Activated CD8-positive, alpha-beta memory T cell treated with anti-CD3 and anti-CD28 coated beads, Interleukin-2, amount 10 ng/mL, durations not matched to agents 7 days and 5 days (primary cell): ENCODE results near the gene NLN. TPM values are rescaled to one million over a fixed set of nuclear protein-coding genes. Genes with fewer than 3 reads are reported as not detected.
A peak's percentile ranks its signal among the peaks of the same experiment; 100 is the strongest.

Source experiments
- ATAC-seq: fragments of 150-1000 bp; cut with Tn5 transposase; one replicate; pipeline ENCODE4 v1.10.0; 2021; ENCODE audit warnings: moderate library complexity
- CTCF ChIA-PET: fragments of 350-600 bp; sonication (Branson Sonifier 250); formaldehyde crosslinking; loops from one replicate; lab custom pipeline; 2021; ENCODE audit warnings: antibody characterized with exemption; lab: Charles Lee
- DNase-seq: peaks from one replicate; pipeline ENCODE4 v3.0.0-alpha.2; 2020
- H3K27ac Mint-ChIP-seq: one replicate; pipeline ENCODE4 v1.8.0; 2021; ENCODE audit warnings: mild to moderate bottlenecking, mixed read lengths
- H3K27me3 Mint-ChIP-seq: one replicate; pipeline ENCODE4 v1.8.0; 2021; ENCODE audit warnings: mixed read lengths
- H3K36me3 Mint-ChIP-seq: one replicate; pipeline ENCODE4 v1.8.0; 2021; ENCODE audit warnings: mild to moderate bottlenecking, mixed read lengths
- H3K4me1 Mint-ChIP-seq: one replicate; pipeline ENCODE4 v1.8.0; 2021; ENCODE audit warnings: mixed read lengths
- H3K4me3 Mint-ChIP-seq: one replicate; pipeline ENCODE4 v1.8.0; 2021; ENCODE audit warnings: mild to moderate bottlenecking, moderate library complexity, mixed read lengths
- H3K9me3 Mint-ChIP-seq: one replicate; pipeline ENCODE4 v1.8.0; 2022; ENCODE audit warnings: low read depth, mixed read lengths
- total RNA-seq, 2 experiments: library from RNA; stranded (reverse); gene quantifications; one replicate each; pipeline ENCODE4 v1.2.3, GENCODE V29; 2021

Gene NLN
- total RNA-seq, 2 experiments from 2014 or later, result 15.8 to 19.6 TPM

DNA sequence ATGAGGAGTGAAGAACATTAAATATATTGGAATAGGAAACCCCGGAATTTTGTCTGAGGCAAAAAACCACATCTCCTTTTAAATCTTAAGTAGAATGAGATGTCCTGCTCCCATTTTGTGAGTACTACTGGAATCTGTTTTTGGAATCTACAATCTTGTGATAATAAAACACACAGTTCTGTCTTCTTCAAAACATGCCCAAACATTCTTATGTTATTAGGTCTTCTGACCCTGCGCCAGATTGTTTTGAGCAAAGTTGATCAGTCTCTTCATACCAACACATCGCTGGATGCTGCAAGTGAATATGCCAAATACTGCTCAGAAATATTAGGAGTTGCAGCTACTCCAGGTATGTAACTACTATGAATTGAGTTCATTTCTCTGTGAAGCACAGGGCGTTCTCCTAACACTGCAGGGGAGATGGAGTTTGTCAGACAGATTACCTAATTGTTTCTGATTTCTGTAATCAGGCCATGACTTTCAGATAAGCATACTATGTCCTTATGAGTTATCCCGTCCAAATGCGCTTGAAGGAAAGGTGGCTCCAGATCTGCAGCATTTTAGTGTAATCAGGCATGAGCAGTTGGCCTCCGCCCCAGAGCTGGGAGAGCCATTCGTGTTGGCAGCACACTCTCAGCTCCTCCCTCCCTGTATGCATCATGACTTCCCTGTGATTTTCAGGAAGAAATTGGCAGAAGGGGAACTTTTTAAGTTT is 88.0 kb downstream of the NLN start:
- ATAC-seq, result no peak
- H3K4me1 Mint-ChIP-seq, result peaks cover 8% of the 10 kb centered on the region
- no peaks in the 10 kb centered on the region for H3K9me3 Mint-ChIP-seq
- H3K4me3 Mint-ChIP-seq, result no peak overlapping the region
- H3K36me3 Mint-ChIP-seq, result peaks cover 48% of the 10 kb centered on the region
- CTCF ChIA-PET, result no interaction called here
- no peaks in the 10 kb centered on the region for H3K27me3 Mint-ChIP-seq
- no peak for DNase-seq
- no peak overlapping the region for H3K27ac Mint-ChIP-seq

DNA sequence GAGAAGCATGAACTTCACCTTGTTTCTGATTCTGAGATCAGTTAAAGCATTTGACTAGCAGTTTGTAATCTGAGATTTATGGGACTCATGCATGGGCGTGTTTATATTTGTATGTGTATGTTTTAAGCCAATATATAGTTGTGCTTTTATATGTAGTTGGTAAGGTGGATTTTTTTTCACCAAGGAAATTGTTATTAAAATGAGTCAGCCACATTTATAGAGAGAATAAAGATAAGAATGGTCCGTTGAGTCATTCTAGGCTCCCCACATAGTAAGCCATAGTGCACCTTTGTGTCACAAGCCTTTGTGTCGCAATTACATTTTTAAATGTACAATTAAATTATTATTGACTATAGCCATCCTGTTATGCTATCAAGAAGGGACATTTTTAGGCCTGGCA is 89.0 kb downstream of the NLN start:
- Mint-ChIP-seq H3K27ac (no peak overlapping the region), H3K4me3 (no peak overlapping the region), H3K4me1 (peaks cover 4% of the 10 kb centered on the region), H3K36me3 (peaks cover 42% of the 10 kb centered on the region), H3K27me3 (no peaks in the 10 kb centered on the region), H3K9me3 (no peaks in the 10 kb centered on the region)
- ATAC-seq, result no peak
- CTCF ChIA-PET, result no interaction called here
- no peak for DNase-seq

DNA sequence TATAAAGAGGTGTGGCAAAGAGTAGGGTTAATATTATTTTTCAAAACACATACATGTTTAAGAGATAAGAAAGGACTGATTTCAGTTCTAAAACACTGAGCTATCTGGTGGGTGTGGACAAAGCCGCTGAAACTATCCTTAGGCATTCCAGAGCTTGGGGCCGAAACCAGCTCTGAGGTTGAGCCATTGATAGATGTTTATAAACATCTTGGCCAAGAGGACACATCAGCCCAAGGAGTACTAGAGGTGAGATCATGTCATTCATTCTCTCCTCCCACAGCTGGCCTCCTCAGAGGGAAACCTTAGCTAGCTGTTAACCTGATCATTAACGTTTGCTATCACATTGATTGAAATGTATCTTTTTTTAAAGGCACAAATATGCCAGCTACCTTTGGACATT is 89.9 kb downstream of the NLN start:
- DNase-seq (no peak), ATAC-seq (no peak)
- no peaks in the 10 kb centered on the region for H3K27me3 Mint-ChIP-seq
- no peak overlapping the region for H3K27ac Mint-ChIP-seq
- CTCF ChIA-PET, result interaction anchor here (1.1 kb wide), 1 partner anchor 85 kb away, joined by 3 read pairs; no protein-coding TSS in a partner anchor
- peaks cover 36% of the 10 kb centered on the region for H3K36me3 Mint-ChIP-seq
- no peak overlapping the region for H3K4me3 Mint-ChIP-seq
- H3K9me3 Mint-ChIP-seq, result no peaks in the 10 kb centered on the region
- peaks cover 4% of the 10 kb centered on the region for H3K4me1 Mint-ChIP-seq

DNA sequence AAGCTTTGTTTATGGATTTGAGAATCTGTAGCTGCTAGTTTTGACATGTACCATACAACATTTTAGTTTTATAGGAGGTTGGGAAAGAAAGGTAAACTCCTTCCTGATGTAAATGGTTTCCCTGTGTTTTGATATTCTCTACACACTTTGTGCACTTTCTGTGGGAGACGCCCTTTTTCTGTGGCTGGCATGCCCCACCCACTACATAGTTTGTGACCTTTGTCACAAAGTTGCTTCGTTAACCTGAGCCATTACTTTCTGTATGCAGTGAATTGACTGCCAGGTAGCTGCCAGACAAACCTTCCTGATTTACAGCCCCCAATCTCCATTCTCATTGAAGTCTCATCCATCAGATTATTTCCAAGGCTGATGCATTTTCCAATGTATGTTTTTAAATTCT is 90.6 kb downstream of the NLN start:
- no peak for DNase-seq
- no peak for ATAC-seq
- Mint-ChIP-seq H3K36me3 (peaks cover 35% of the 10 kb centered on the region), H3K4me1 (peaks cover 4% of the 10 kb centered on the region), H3K4me3 (no peak overlapping the region), H3K9me3 (no peaks in the 10 kb centered on the region), H3K27me3 (no peaks in the 10 kb centered on the region), H3K27ac (no peak overlapping the region)
- CTCF ChIA-PET, result interaction anchor here (1.1 kb wide), 1 partner anchor 84 kb away, joined by 3 read pairs; no protein-coding TSS in a partner anchor

DNA sequence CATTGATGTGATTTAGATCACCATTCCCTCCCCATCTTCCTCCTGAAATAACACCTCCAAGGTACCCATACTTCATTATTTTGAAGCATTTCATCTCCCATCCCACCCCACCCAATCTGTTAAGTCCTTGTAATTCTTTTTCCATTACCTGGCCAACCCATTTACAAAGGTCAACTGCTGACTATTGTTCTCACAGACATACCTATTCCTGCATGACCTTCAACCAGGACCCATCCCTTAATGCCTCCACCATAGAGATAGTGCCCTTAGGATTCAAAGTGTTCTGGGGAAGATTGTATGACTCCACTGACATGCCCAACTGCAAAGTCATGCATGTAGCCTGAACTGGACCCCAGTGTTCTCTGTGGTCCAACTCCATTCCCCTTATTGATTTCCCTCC is 91.2 kb downstream of the NLN start:
- CTCF ChIA-PET, result no interaction called here
- Mint-ChIP-seq H3K27ac (no peak overlapping the region), H3K4me3 (no peak overlapping the region), H3K9me3 (no peaks in the 10 kb centered on the region), H3K36me3 (peaks cover 35% of the 10 kb centered on the region), H3K27me3 (no peaks in the 10 kb centered on the region), H3K4me1 (peaks cover 4% of the 10 kb centered on the region)
- DNase-seq (no peak), ATAC-seq (no peak)

DNA sequence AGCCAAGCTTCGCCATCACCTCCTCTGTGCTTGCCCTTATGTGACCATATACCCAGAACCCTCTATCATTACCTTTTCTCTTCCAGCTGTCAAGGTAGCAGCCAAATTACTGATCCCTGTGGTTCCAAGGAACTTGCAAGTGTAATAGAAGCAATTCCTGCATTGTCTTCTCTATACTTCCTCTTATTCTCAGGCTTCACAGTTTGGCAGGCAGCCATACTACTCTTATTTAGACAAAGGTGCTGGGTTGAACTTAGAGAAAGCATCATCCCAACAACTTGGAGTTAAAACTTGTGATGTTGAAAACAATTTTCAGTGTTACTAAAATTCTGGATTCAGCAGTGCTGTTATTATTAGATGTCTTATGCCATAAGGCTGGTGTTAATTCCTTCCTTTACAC is 93.2 kb downstream of the NLN start:
- Mint-ChIP-seq H3K27ac (no peak overlapping the region), H3K36me3 (peaks cover 25% of the 10 kb centered on the region), H3K4me3 (no peak overlapping the region), H3K4me1 (peaks cover 15% of the 10 kb centered on the region), H3K27me3 (no peaks in the 10 kb centered on the region), H3K9me3 (no peaks in the 10 kb centered on the region)
- DNase-seq, result no peak
- CTCF ChIA-PET, result interaction anchor here (1.4 kb wide), 1 partner anchor 9 kb away, joined by 4 read pairs; no protein-coding TSS in a partner anchor
- ATAC-seq, result no peak

DNA sequence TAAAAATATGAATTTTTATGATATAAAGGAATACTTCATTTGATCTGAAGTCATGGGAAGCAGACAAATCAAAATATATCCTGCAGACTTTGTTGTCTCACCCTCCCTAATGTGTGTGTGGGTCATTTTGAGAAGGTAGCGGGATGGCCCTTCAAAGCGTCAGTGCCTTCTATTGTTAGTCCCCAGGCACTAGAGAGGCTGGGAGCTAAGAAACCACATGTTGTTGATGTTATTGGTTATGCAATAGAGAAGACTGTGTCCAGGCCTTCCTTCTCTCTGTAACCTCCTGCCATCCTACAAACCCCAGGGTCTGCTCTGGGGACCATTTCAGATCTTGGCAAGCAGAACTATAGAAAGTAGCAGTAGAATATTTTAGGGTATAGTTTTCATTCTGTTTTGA is 94.7 kb downstream of the NLN start:
- ATAC-seq, result no peak
- no peak for DNase-seq
- Mint-ChIP-seq H3K4me3 (no peak overlapping the region), H3K4me1 (peaks cover 19% of the 10 kb centered on the region), H3K27me3 (no peaks in the 10 kb centered on the region), H3K9me3 (no peaks in the 10 kb centered on the region), H3K27ac (no peak overlapping the region), H3K36me3 (peaks cover 23% of the 10 kb centered on the region)
- CTCF ChIA-PET, result interaction anchor here (2.3 kb wide), 1 partner anchor 9 kb away, joined by 5 read pairs; no protein-coding TSS in a partner anchor

DNA sequence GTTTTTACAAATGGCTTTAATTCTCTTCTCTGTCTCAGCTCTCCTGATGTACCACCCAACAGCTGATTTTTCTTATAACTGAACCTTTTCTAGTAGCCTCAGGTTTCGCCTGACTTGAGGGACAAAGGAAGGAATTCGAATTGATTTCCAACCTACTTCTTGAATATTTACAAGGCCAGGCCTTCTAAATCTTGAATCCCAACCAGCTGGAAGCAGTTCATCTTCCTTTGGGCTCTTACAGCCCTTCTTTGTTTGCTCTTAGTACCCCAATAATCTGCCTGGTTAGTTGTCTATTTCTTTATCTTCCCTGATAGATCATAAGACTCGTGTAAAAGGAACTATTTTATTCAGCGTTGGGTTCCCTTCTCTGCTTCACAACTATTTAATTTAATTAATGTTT is 95.9 kb downstream of the NLN start:
- no peak for ATAC-seq
- Mint-ChIP-seq H3K4me3 (no peak overlapping the region), H3K9me3 (no peaks in the 10 kb centered on the region), H3K27ac (no peak overlapping the region), H3K27me3 (no peaks in the 10 kb centered on the region), H3K4me1 (peaks cover 15% of the 10 kb centered on the region), H3K36me3 (peaks cover 15% of the 10 kb centered on the region)
- CTCF ChIA-PET, result interaction anchor here (0.9 to 2.3 kb wide), 2 partner anchors 8 to 11 kb away, joined by 4 to 5 read pairs; no protein-coding TSS in a partner anchor
- DNase-seq, result no peak

DNA sequence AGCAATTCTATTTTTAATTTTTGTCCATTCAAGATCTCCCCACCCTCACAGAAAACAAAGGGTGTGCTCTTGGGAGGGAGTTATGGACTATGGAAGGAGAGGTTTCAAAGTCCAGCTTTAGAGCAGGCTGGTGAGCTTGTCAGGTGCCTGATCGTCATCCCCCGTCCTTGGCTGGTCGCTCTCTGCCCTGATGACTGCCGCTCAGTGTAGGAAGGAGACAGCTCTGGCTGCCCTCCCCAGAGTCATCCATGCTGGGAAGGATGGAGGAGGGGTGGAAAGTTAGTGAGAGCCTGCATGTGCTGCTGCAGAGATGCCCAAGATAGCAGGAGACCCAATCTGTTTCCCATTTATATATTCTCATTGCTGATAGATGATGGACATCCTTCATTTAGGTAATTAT is 96.6 kb downstream of the NLN start:
- Mint-ChIP-seq H3K27me3 (no peaks in the 10 kb centered on the region), H3K27ac (no peak overlapping the region), H3K4me3 (no peak overlapping the region), H3K36me3 (peaks cover 10% of the 10 kb centered on the region), H3K9me3 (no peaks in the 10 kb centered on the region), H3K4me1 (peaks cover 15% of the 10 kb centered on the region)
- DNase-seq (no peak), ATAC-seq (no peak)
- CTCF ChIA-PET, result no interaction called here

DNA sequence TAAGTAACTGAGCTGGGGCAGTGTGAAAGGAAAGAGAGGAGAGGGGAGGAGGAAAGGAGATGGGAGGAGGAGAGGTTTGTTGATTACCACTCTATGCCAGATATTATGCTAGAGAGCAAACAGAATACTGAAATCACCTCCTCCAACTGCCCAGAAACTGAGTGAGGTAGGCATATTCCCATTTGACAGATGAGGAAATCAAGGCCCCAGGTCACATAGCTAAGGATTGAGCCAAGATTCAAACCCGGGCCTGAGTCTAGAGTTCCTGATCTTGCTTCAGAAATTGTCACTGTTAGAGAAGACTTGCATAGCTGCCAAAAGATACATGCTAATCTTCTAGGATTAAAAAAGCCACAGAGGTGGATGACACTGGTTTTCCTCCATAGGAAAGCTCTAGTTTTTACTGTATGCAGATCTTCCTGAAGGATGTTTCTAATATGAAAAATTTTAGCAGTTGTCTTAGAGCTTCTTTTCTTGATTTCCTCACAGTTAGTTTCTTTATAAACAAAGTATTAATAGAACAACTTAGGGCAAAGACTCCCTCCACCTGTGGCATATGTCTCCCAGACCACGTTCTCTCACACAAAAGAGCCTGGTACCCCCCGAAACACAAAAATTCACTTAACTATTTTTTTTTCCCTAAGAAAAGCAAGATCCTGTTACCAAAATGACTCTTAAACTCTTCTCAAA is 97.4 kb downstream of the NLN start:
- Mint-ChIP-seq H3K4me1 (peaks cover 17% of the 10 kb centered on the region), H3K27ac (peak overlapping the region; percentile 21), H3K9me3 (no peaks in the 10 kb centered on the region), H3K4me3 (no peak overlapping the region), H3K27me3 (no peaks in the 10 kb centered on the region), H3K36me3 (peaks cover 8% of the 10 kb centered on the region)
- no peak for DNase-seq
- ATAC-seq, result no peak
- CTCF ChIA-PET, result no interaction called here

DNA sequence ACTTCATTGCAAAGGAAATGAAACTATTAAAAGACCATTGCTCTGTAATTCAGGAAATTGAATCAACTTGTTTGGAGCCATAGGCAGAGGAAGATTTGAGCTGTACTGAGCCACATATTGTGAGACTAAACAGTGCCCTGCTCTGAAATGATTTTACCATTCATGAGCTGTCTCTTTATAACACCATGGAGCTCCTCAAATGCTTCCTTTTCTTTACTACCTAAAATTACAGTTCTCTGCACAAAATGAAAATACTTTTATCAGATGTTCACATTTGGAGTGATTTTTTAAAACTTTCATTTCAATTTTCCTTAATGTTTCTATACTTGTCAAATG is 97.9 kb downstream of the NLN start:
- CTCF ChIA-PET, result no interaction called here
- no peak for ATAC-seq
- peaks cover 20% of the 10 kb centered on the region for H3K4me1 Mint-ChIP-seq
- no peaks in the 10 kb centered on the region for H3K27me3 Mint-ChIP-seq
- peak overlapping the region; percentile 21 for H3K27ac Mint-ChIP-seq
- H3K9me3 Mint-ChIP-seq, result no peaks in the 10 kb centered on the region
- H3K36me3 Mint-ChIP-seq, result peaks cover 7% of the 10 kb centered on the region
- no peak overlapping the region for H3K4me3 Mint-ChIP-seq
- DNase-seq, result no peak

DNA sequence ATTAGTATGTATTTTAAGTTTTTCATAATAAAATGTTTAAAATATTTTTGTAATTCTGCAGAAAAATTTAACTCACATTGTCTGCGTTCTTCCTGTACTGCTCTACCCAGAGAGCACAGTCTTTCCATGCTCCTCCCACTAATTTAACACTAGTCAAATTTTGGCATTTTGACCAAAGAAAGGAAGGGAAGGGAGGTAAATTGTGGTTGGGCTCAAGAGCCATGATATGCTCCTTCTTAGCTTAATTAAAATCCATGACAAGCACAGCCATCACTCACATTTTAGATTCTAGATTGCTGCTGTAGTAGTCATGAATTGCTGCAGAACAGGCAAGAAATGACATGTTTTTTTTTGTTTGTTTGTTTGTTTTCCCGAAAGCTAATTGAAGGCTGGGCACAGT is 98.4 kb downstream of the NLN start:
- Mint-ChIP-seq H3K9me3 (no peaks in the 10 kb centered on the region), H3K27ac (no peak overlapping the region), H3K27me3 (no peaks in the 10 kb centered on the region), H3K4me3 (no peak overlapping the region), H3K4me1 (peaks cover 24% of the 10 kb centered on the region), H3K36me3 (peaks cover 6% of the 10 kb centered on the region)
- DNase-seq (no peak), ATAC-seq (no peak)
- CTCF ChIA-PET, result no interaction called here

DNA sequence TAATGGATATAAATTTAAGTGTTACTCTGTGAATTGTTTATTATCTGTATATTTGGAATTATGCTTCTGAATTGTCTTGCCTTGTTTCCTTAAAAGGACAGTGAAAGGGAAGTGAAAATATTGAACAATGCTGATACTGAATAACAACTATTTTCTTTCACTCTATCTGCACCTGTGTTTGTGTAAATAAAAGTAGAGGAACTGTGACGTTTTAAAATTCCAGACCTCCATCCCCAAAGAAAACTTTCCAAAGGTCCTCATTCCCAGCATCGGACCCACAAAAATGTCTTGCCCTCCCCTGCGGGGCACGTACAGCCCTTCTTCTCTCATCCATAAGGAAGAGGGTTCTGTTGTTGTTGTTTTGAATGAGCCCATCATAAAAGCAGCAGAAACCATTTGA is 100.0 kb downstream of the NLN start:
- CTCF ChIA-PET, result no interaction called here

DNA sequence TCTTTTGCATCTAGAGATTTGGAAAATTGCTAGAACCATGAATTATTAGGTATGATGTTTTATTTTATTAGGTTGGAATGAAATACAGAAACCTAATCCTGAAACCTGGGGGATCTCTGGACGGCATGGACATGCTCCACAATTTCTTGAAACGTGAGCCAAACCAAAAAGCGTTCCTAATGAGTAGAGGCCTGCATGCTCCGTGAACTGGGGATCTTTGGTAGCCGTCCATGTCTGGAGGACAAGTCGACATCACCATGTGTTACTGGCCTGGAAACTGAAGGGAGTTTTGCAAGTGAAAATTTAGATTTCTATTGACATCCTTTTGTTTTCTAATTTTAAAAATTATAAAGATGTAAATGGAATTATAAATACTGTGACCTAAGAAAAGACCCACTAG is 100.7 kb downstream of the NLN start:
- Mint-ChIP-seq H3K27me3 (no peaks in the 10 kb centered on the region), H3K4me3 (no peak overlapping the region), H3K4me1 (peaks cover 35% of the 10 kb centered on the region), H3K9me3 (no peaks in the 10 kb centered on the region), H3K36me3 (peaks cover 5% of the 10 kb centered on the region), H3K27ac (no peak overlapping the region)
- no peak for DNase-seq
- CTCF ChIA-PET, result no interaction called here
- ATAC-seq, result no peak

More for the DNA sequence above, 100.0 kb downstream of the NLN start:
- no peak for ATAC-seq
- Mint-ChIP-seq H3K36me3 (peaks cover 5% of the 10 kb centered on the region), H3K27ac (no peak overlapping the region), H3K4me3 (no peak overlapping the region), H3K9me3 (no peaks in the 10 kb centered on the region), H3K27me3 (no peaks in the 10 kb centered on the region), H3K4me1 (peaks cover 35% of the 10 kb centered on the region)
- DNase-seq, result no peak
